ENCODE results near the gene COPS2. TPM values are rescaled to one million over a fixed set of nuclear protein-coding genes. Genes with fewer than 3 reads are reported as not detected.

COPS2 gene
- total and polyA plus RNA-seq, 9 of the 15 experiments (the other 6 are each of a cell fraction or from before 2014, with no cell fraction given): 66.4 to 154 (median 117) TPM

DNA sequence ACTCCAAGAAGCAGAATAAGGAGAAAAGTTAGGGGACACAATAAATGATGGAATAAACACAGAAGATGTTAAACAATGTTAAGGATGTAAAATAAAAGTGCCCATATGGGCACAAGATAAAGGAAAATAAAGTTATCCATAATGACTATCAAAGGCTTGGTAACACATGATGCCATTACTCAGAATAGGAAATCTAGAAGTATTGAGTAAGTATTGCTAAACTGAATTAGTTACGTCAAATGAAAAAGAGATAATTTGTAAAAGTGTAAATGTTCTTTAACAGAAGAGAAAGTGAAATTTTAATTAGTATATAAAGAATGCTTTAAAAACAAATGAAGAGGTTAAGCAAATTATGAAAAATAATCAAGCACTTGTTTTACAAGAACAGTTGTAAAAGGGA, 6.7 kb downstream of the COPS2 start:
- ATAC-seq (no peak), DNase-seq (ENCODE audit: extremely low read depth in 1 of 4, low spot score in 3 of 4) (no peak), FAIRE-seq (no peak)
- H3K4me3 ChIP-seq: no peak overlapping the region
- no peaks in the 10 kb centered on the region for H3K9me1 ChIP-seq (ENCODE audit: control insufficient read depth, insufficient read depth, low read length)
- no peaks in the 10 kb centered on the region for H3K9me3 ChIP-seq (replicated peaks; ENCODE audit: control insufficient read depth, insufficient read depth, low read depth, low read length)
- in situ Hi-C loops (cut with MboI): no loop called here
- no peak overlapping the region for H3K27ac ChIP-seq (ENCODE audit: extremely low read depth, low read depth, low read length)
- POLR2A ChIA-PET: interaction anchor here (1.3 kb wide), 1 partner anchor 21 kb away, joined by 5 read pairs; the partner anchor contains the start of gene GALK2
- BruUV-seq (replicated peaks): no TSS peak
- 81% methylated on average over 1 of the region's 1 CpG for WGBS (ENCODE audit: insufficient coverage, low coverage, missing lambda C conversion rate)
- peaks cover 98% of the 10 kb centered on the region for H3K79me2 ChIP-seq (ENCODE audit: control insufficient read depth, insufficient read depth, low read length)
- H3K27me3 ChIP-seq (ENCODE audit: control insufficient read depth in 2 of 2, insufficient read depth in 2 of 2, low read length in 2 of 2): no peaks in the 10 kb centered on the region
- CTCF ChIA-PET (ENCODE audit: low intra/inter-chr PET ratio): no interaction called here
- TF ChIP-seq, protein P1, sequence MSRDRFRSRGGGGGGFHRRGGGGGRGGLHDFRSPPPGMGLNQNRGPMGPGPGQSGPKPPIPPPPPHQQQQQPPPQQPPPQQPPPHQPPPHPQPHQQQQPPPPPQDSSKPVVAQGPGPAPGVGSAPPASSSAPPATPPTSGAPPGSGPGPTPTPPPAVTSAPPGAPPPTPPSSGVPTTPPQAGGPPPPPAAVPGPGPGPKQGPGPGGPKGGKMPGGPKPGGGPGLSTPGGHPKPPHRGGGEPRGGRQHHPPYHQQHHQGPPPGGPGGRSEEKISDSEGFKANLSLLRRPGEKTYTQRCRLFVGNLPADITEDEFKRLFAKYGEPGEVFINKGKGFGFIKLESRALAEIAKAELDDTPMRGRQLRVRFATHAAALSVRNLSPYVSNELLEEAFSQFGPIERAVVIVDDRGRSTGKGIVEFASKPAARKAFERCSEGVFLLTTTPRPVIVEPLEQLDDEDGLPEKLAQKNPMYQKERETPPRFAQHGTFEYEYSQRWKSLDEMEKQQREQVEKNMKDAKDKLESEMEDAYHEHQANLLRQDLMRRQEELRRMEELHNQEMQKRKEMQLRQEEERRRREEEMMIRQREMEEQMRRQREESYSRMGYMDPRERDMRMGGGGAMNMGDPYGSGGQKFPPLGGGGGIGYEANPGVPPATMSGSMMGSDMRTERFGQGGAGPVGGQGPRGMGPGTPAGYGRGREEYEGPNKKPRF (IDR thresholded peaks at IDR 0.05; ENCODE audit: low read depth, low read length): no peak
- TF ChIP-seq ELF1 (tag; IDR thresholded peaks at IDR 0.05): no peak
- TF ChIP-seq, protein P2, sequence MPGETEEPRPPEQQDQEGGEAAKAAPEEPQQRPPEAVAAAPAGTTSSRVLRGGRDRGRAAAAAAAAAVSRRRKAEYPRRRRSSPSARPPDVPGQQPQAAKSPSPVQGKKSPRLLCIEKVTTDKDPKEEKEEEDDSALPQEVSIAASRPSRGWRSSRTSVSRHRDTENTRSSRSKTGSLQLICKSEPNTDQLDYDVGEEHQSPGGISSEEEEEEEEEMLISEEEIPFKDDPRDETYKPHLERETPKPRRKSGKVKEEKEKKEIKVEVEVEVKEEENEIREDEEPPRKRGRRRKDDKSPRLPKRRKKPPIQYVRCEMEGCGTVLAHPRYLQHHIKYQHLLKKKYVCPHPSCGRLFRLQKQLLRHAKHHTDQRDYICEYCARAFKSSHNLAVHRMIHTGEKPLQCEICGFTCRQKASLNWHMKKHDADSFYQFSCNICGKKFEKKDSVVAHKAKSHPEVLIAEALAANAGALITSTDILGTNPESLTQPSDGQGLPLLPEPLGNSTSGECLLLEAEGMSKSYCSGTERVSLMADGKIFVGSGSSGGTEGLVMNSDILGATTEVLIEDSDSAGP (CRISPR knock-in tag; IDR thresholded peaks at IDR 0.05): no peak
- TF ChIP-seq, protein P3, sequence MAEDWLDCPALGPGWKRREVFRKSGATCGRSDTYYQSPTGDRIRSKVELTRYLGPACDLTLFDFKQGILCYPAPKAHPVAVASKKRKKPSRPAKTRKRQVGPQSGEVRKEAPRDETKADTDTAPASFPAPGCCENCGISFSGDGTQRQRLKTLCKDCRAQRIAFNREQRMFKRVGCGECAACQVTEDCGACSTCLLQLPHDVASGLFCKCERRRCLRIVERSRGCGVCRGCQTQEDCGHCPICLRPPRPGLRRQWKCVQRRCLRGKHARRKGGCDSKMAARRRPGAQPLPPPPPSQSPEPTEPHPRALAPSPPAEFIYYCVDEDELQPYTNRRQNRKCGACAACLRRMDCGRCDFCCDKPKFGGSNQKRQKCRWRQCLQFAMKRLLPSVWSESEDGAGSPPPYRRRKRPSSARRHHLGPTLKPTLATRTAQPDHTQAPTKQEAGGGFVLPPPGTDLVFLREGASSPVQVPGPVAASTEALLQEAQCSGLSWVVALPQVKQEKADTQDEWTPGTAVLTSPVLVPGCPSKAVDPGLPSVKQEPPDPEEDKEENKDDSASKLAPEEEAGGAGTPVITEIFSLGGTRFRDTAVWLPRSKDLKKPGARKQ (CRISPR knock-in tag; IDR thresholded peaks at IDR 0.05): no peak
- TF ChIP-seq ILF3 (IDR thresholded peaks at IDR 0.05; ENCODE audit: borderline replicate concordance): no peak
- H2AFZ ChIP-seq (ENCODE audit: low read depth, low read length): no peak overlapping the region
- intact Hi-C loops (cut with micrococcal nuclease): loop anchor here (5.0 kb wide), 2 partner anchors 101 to 166 kb away; partner anchors contain the start of gene SECISBP2L
- H3K9ac ChIP-seq (ENCODE audit: insufficient read depth in 1 of 2, low read depth in 2 of 2, low read length in 2 of 2): no peak overlapping the region
- H3K36me3 ChIP-seq (ENCODE audit: control insufficient read depth, insufficient read depth, low read length): peaks cover 49% of the 10 kb centered on the region
- H3K4me2 ChIP-seq (ENCODE audit: insufficient read depth, low read length): no peak overlapping the region
- H3K4me1 ChIP-seq (replicated peaks in 1 of 2; ENCODE audit: control insufficient read depth in 2 of 2, insufficient read depth in 2 of 2, low read length in 2 of 2): peaks cover 0 to 5% of the 10 kb centered on the region in 2 experiments; a peak in 3 of 5 replicates
- peaks cover 21% of the 10 kb centered on the region for H4K20me1 ChIP-seq (replicated peaks; ENCODE audit: control insufficient read depth, insufficient read depth, low read length)
